WTC11 (cell line): ENCODE measurements around the gene FANCC.

Experiments
- CREB1 ChIP-seq: sonication (generic); formaldehyde crosslinking; IDR thresholded peaks from 2 replicates; pipeline ENCODE4 v1.8.0; 2023; ENCODE audit warnings: mild to moderate bottlenecking, missing genetic modification reagents
- KAT7 ChIP-seq: sonication (generic); formaldehyde crosslinking; IDR thresholded peaks from 2 replicates; pipeline ENCODE4 v1.8.1; 2023; ENCODE audit warnings: missing genetic modification reagents, mild to moderate bottlenecking, borderline replicate concordance

DNA sequence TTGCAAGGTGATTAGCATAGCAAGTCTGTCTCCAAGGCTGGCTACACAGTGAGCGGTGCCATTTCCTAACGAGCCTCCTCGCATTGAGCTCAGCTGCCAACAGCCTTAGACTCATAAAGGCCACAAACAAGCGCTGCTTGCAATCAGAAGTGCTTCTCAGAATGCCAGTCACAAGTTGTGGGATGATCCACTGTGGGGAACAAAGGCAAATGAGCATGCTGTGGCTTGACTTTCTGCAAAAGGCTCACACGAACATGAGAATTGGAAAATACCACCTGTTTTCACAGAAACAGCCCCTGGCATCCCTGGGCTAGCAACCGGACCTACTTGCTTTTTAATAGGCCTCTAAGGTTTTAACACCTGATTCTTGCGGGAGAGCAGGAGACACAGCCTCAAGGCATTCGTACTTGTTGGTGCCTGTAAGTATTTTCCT, 215.5 kb downstream of the FANCC start:
- no peak for TF ChIP-seq CREB1 (CRISPR knock-in tag)
- no peak for TF ChIP-seq KAT7 (CRISPR knock-in tag)
